Measurements from ENCODE around the gene SLC25A12. TPM values are rescaled to one million over a fixed set of nuclear protein-coding genes. Genes with fewer than 3 reads are reported as not detected.

The SLC25A12 gene
- total and polyA plus RNA-seq, 10 of the 15 experiments (the other 5 are each of a cell fraction or from before 2014, with no cell fraction given): 20.9 to 50.0 (median 33.0) TPM

GRCh38 chr2:171941316-171941699 lies 47.3 kb upstream of the SLC25A12 start:
- WGBS (ENCODE audit: insufficient coverage, insufficient replicate concordance, low lambda C conversion rate, missing lambda C conversion rate): 79% methylated on average over 6 of the region's 6 CpGs

More at GRCh38 chr2:171941316-171941699, 47.3 kb upstream of the SLC25A12 start:
- Histone ChIP-seq H3K27ac (ENCODE audit: control insufficient read depth, insufficient read depth) (no peak overlapping the region), H3K36me3 (ENCODE audit: control insufficient read depth in 2 of 2, insufficient read depth in 2 of 2, low read length in 1 of 2) (no peaks in the 10 kb centered on the region; a peak in 1 of 4 replicates), H2AFZ (ENCODE audit: control insufficient read depth, low read depth, low read length) (no peak overlapping the region), H3K4me2 (ENCODE audit: control insufficient read depth, insufficient read depth) (no peak overlapping the region), H3K9me3 (replicated peaks; ENCODE audit: control insufficient read depth, insufficient read depth, low read length) (no peaks in the 10 kb centered on the region), H3K79me2 (ENCODE audit: control insufficient read depth, insufficient read depth, low read length) (peaks cover 10% of the 10 kb centered on the region), H3K4me3 (no peak overlapping the region), H3K4me1 (ENCODE audit: control insufficient read depth, insufficient read depth, low read length) (no peaks in the 10 kb centered on the region), H3K27me3 (replicated peaks in 1 of 2; ENCODE audit: control insufficient read depth in 2 of 2, insufficient read depth in 2 of 2, low read length in 1 of 2) (no peaks in the 10 kb centered on the region), H4K20me1 (ENCODE audit: control insufficient read depth, insufficient read depth) (no peaks in the 10 kb centered on the region), H3K9ac (ENCODE audit: control insufficient read depth, insufficient read depth, low read length) (no peak overlapping the region)
- ChIA-PET RAD21 (ENCODE audit: unreplicated experiment) (no interaction called here), POLR2A (interaction anchor here (1.1 kb wide), 1 partner anchor 18 kb away, joined by 3 read pairs; no protein-coding TSS in a partner anchor), CTCF (interaction anchor here (0.5 to 1.2 kb wide), 2 partner anchors 130 to 159 kb away, joined by 3 read pairs; no protein-coding TSS in a partner anchor), SMC1A (ENCODE audit: uncharacterized antibody, unreplicated experiment) (interaction anchor here (0.6 to 0.9 kb wide), 2 partner anchors 8 to 916 kb away, joined by 3 read pairs; no protein-coding TSS in a partner anchor)
- intact Hi-C loops (cut with micrococcal nuclease; ENCODE audit: unreplicated experiment) (no loop called here), in situ Hi-C loops (cut with MboI) (no loop called here)
- DNase-seq (ENCODE audit: low read depth, low spot score) (no peak), FAIRE-seq (no peak), ATAC-seq (no peak)
- BruUV-seq (replicated peaks): no TSS peak
- TF ChIP-seq TARDBP (IDR thresholded peaks at IDR 0.05; ENCODE audit: borderline replicate concordance): no peak
- TF ChIP-seq CBX5 (IDR thresholded peaks at IDR 0.05; ENCODE audit: low read depth): no peak
- no peak for TF ChIP-seq BMI1 (IDR thresholded peaks at IDR 0.05; ENCODE audit: borderline replicate concordance)
- TF ChIP-seq PML (IDR thresholded peaks at IDR 0.05; ENCODE audit: low read length): no peak
- no peak for TF ChIP-seq NKRF (conservative IDR thresholded peaks at IDR 0.05)
- TF ChIP-seq ZNF622 (IDR thresholded peaks at IDR 0.05): no peak
- no peak for TF ChIP-seq TCF3 (IDR thresholded peaks at IDR 0.05; ENCODE audit: borderline replicate concordance, insufficient read depth, low read depth, low read length)
- no peak for TF ChIP-seq ZBTB4 (CRISPR knock-in tag; IDR thresholded peaks at IDR 0.05)
- no peak for TF ChIP-seq ESRRA (IDR thresholded peaks at IDR 0.05; ENCODE audit: low read length)
- no peak for TF ChIP-seq MAX (IDR thresholded peaks at IDR 0.05; ENCODE audit: low read depth, low read length)
- TF ChIP-seq, protein P1, sequence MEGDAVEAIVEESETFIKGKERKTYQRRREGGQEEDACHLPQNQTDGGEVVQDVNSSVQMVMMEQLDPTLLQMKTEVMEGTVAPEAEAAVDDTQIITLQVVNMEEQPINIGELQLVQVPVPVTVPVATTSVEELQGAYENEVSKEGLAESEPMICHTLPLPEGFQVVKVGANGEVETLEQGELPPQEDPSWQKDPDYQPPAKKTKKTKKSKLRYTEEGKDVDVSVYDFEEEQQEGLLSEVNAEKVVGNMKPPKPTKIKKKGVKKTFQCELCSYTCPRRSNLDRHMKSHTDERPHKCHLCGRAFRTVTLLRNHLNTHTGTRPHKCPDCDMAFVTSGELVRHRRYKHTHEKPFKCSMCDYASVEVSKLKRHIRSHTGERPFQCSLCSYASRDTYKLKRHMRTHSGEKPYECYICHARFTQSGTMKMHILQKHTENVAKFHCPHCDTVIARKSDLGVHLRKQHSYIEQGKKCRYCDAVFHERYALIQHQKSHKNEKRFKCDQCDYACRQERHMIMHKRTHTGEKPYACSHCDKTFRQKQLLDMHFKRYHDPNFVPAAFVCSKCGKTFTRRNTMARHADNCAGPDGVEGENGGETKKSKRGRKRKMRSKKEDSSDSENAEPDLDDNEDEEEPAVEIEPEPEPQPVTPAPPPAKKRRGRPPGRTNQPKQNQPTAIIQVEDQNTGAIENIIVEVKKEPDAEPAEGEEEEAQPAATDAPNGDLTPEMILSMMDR (IDR thresholded peaks at IDR 0.05 in 2 of 3, conservative IDR thresholded peaks at IDR 0.05 in 1 of 3; ENCODE audit: control insufficient read depth in 2 of 3, extremely low read depth in 1 of 3, insufficient read depth in 1 of 3, low read depth in 3 of 3, low read length in 3 of 3): no peak
- no peak for TF ChIP-seq RBBP5 (conservative IDR thresholded peaks at IDR 0.05)
